DOHH2 (cell line): ENCODE results near the gene CPNE8.

Source experiments
- CTCF ChIP-seq: fragments of 200-600 bp; sonication (generic); IDR thresholded peaks from one replicate; pipeline ENCODE4 v1.5.1; 2014; ENCODE audit warnings: antibody characterized with exemption, mild to moderate bottlenecking, low read depth, low read length; ENCODE audit not compliant: poor library complexity, severe bottlenecking
- EZH2phosphoT487 ChIP-seq: fragments of 200-600 bp; sonication (generic); IDR thresholded peaks from 2 replicates; pipeline ENCODE4 v1.6.1; 2017; ENCODE audit warnings: borderline replicate concordance, mild to moderate bottlenecking, antibody characterized with exemption, low read length, moderate library complexity, mixed read lengths

GRCh38 chr12:38906482-38907200 lies 1.2 kb upstream of the CPNE8 start:
- TF ChIP-seq CTCF = peak; percentile 62
- no peak for TF ChIP-seq EZH2phosphoT487
